Lung (tissue), 12 donors: ENCODE results near the gene CNTNAP5. TPM values are rescaled to one million over a fixed set of nuclear protein-coding genes. Genes with fewer than 3 reads are reported as not detected.

Source experiments
- ATAC-seq: fragments of 200-7000 bp; cut with Tn5 transposase; one replicate; pipeline ENCODE4 v1.9.1; 2020; ENCODE audit warnings: moderate number of reproducible peaks; ENCODE audit not compliant: insufficient read depth, low FRiP score
- DNase-seq, 3 donors: peaks; one replicate each; pipeline ENCODE4 v3.0.0-alpha.2; 2013 to 2017
- H3K27ac ChIP-seq, 2 donors: one replicate each; pipeline ENCODE4 v1.5.1; 2013; ENCODE audit warnings: mild to moderate bottlenecking in 2 of 2, moderate library complexity in 2 of 2, control low read depth in 1 of 2, inconsistent platforms in 1 of 2, low read depth in 1 of 2, low read length in 1 of 2
- H3K27me3 ChIP-seq, 3 donors: one replicate each; pipeline ENCODE4 v1.5.1; 2013; ENCODE audit warnings: low read length in 2 of 3; ENCODE audit not compliant: control insufficient read depth in 3 of 3, insufficient read depth in 3 of 3
- H3K36me3 ChIP-seq, 4 donors: one replicate each; pipeline ENCODE4 v1.5.1; 2013; ENCODE audit warnings: low read length in 4 of 4, mild to moderate bottlenecking in 1 of 4, moderate library complexity in 1 of 4; ENCODE audit not compliant: control insufficient read depth in 4 of 4, insufficient read depth in 4 of 4
- H3K4me1 ChIP-seq, 5 donors: one replicate each; pipeline ENCODE4 v1.5.1; 2013; ENCODE audit warnings: low read length in 5 of 5, mild to moderate bottlenecking in 2 of 5, moderate library complexity in 1 of 5; ENCODE audit not compliant: control insufficient read depth in 5 of 5, insufficient read depth in 5 of 5
- H3K4me3 ChIP-seq: one replicate; pipeline ENCODE4 v1.5.1; 2013; ENCODE audit warnings: mild to moderate bottlenecking, control low read depth, moderate library complexity
- H3K9ac ChIP-seq, 2 donors: one replicate each; pipeline ENCODE4 v1.5.1; 2013; ENCODE audit warnings: low read length in 2 of 2, control low read depth in 1 of 2; ENCODE audit not compliant: insufficient read depth in 1 of 2
- H3K9me3 ChIP-seq, 4 donors: one replicate each; pipeline ENCODE4 v1.5.1; 2013; ENCODE audit warnings: low read length in 3 of 4, mild to moderate bottlenecking in 1 of 4, moderate library complexity in 1 of 4; ENCODE audit not compliant: control insufficient read depth in 4 of 4, insufficient read depth in 3 of 4
- WGBS, 2 donors: extraction: QIAGEN DNeasy Blood & Tissue Kit; methylation state at CpG; one replicate each; pipeline ENCODE4 v1.1.7; 2013; 5-methylcytosine and 5-hydroxymethylcytosine counted together
- polyA plus RNA-seq, 2 donors: library from polyadenylated mRNA; stranded (reverse); fragments of 200-250 nt; gene quantifications; one replicate each; pipeline ENCODE4 v1.2.1, GENCODE V29; 2013
- total RNA-seq, 2 donors: library from RNA; depleted of rRNA in 1 of 2; stranded (reverse); fragments of >200 nt in 1 of 2; gene quantifications; one replicate each; pipeline ENCODE4 v1.2.1, GENCODE V29; 2014 to 2021
- TF ChIP-seq, protein P1 (sequence below): IDR thresholded peaks from 2 replicates; pipeline ENCODE4 v1.5.1; 2012; ENCODE audit warnings: mild to moderate bottlenecking; ENCODE audit errors: control extremely low read depth, extremely low read depth
- donor health status: control.
- donor health status: control.
- donor health status: Bipolar disorder and iron deficiency.
- donor health status: healthy.
- donor health status: DM: yes; HTN: yes; CAD: no.

CNTNAP5 gene
- total and polyA plus RNA-seq, 4 donors = 0.03 to 0.06 TPM; not detected in 2

DNA sequence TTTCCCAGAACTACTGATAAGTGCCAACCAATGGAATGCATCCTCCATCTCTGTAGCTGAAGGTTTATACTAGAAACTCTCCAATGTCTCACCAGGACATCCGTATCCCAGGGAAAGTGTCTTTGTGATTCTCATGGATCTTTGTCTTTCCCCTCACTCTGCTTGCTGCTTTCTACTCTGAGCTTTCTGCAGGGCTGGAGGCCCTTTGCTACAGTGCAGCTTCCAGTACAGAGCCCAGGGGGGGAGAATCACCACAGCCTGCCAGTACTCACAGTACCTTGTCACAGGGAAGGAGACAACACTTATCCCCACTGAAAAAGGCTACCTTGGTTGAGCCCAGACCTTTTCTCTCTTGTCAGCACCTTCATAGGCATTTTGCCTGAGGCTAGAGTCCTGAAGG, 627.0 kb downstream of the CNTNAP5 start:
- Histone ChIP-seq H3K4me3 (no peak overlapping the region), H3K9me3 (peaks cover 0 to 2% (median 0%) of the 10 kb centered on the region in 4 donors), H3K36me3 (no peaks in the 10 kb centered on the region), H3K27me3 (no peaks in the 10 kb centered on the region), H3K9ac (no peak overlapping the region), H3K4me1 (peaks cover 0 to 1% (median 0%) of the 10 kb centered on the region in 5 donors), H3K27ac (no peak overlapping the region)
- TF ChIP-seq, protein P1, sequence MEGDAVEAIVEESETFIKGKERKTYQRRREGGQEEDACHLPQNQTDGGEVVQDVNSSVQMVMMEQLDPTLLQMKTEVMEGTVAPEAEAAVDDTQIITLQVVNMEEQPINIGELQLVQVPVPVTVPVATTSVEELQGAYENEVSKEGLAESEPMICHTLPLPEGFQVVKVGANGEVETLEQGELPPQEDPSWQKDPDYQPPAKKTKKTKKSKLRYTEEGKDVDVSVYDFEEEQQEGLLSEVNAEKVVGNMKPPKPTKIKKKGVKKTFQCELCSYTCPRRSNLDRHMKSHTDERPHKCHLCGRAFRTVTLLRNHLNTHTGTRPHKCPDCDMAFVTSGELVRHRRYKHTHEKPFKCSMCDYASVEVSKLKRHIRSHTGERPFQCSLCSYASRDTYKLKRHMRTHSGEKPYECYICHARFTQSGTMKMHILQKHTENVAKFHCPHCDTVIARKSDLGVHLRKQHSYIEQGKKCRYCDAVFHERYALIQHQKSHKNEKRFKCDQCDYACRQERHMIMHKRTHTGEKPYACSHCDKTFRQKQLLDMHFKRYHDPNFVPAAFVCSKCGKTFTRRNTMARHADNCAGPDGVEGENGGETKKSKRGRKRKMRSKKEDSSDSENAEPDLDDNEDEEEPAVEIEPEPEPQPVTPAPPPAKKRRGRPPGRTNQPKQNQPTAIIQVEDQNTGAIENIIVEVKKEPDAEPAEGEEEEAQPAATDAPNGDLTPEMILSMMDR = no peak
- ATAC-seq (no peak), DNase-seq (no peak)
- 89 to 93% methylated on average over 1 of the region's 1 CpG for WGBS, 2 donors

GRCh38 chr2:124658373-124658772, 633.3 kb downstream of the CNTNAP5 start:
- no peak for ATAC-seq
- WGBS, 2 donors = 62 to 74% methylated on average over 3 of the region's 3 CpGs

GRCh38 chr2:124661558-124661957, 636.5 kb downstream of the CNTNAP5 start:
- Histone ChIP-seq H3K4me1 (no peaks in the 10 kb centered on the region), H3K27ac (no peak overlapping the region), H3K27me3 (no peaks in the 10 kb centered on the region), H3K36me3 (no peaks in the 10 kb centered on the region), H3K9me3 (peaks cover 0 to 2% (median 0%) of the 10 kb centered on the region in 4 donors), H3K9ac (no peak overlapping the region), H3K4me3 (no peak overlapping the region)
- ATAC-seq (no peak), DNase-seq (no peak)
- TF ChIP-seq, protein P1 = no peak

More at GRCh38 chr2:124658373-124658772, 633.3 kb downstream of the CNTNAP5 start:
- DNase-seq = no peak
- H3K27me3 ChIP-seq = no peaks in the 10 kb centered on the region
- peaks cover 0 to 2% (median 0%) of the 10 kb centered on the region in 4 donors for H3K9me3 ChIP-seq
- no peak overlapping the region for H3K9ac ChIP-seq
- no peaks in the 10 kb centered on the region for H3K4me1 ChIP-seq
- TF ChIP-seq, protein P1 = no peak
- no peaks in the 10 kb centered on the region for H3K36me3 ChIP-seq
- no peak overlapping the region for H3K4me3 ChIP-seq
- H3K27ac ChIP-seq = no peak overlapping the region

DNA sequence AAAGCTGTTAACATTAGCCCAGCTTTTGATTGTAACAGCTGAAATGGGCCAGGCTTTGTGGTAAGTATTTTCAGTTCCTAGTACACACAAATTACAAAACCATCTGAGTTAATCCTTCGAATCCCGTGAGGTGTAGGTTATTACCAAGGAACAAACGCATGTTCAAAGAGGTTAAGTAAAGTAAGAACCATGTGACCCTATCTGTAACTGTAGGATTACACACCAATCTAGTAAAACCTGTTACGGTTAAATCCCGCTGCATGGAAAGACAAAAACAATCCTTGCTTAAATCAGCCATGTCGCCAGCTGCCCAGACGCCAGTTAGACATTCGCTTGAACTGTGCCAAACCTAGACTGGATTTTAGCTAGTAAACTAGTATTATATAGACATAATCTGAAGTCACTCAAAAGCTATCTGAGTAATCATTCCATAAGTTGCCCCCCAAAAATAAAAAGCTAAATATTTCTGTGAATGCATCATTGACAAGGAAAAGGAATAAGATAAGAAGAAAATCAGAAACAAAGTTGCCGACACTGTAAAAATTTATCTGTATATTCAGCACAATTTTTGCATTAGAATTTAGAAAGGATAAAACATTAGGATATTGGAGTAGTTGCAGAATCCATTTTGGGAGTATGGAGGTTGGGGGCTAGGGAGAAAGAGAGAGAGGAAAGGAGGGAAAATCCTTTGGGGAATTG, 638.0 kb downstream of the CNTNAP5 start:
- no peak for ATAC-seq

More for the DNA sequence above, 638.0 kb downstream of the CNTNAP5 start:
- no peak overlapping the region for H3K9ac ChIP-seq
- no peaks in the 10 kb centered on the region for H3K27me3 ChIP-seq
- TF ChIP-seq, protein P1 = no peak
- DNase-seq = no peak
- H3K36me3 ChIP-seq = no peaks in the 10 kb centered on the region
- WGBS, 2 donors = 94 to 96% methylated on average over 9 of the region's 9 CpGs
- H3K27ac ChIP-seq = no peak overlapping the region
- no peak overlapping the region for H3K4me3 ChIP-seq
- no peaks in the 10 kb centered on the region for H3K4me1 ChIP-seq
- peaks cover 0 to under 1% (median 0%) of the 10 kb centered on the region in 4 donors for H3K9me3 ChIP-seq
